ENCODE results near the gene IL1RAPL1.

Gene IL1RAPL1

DNA sequence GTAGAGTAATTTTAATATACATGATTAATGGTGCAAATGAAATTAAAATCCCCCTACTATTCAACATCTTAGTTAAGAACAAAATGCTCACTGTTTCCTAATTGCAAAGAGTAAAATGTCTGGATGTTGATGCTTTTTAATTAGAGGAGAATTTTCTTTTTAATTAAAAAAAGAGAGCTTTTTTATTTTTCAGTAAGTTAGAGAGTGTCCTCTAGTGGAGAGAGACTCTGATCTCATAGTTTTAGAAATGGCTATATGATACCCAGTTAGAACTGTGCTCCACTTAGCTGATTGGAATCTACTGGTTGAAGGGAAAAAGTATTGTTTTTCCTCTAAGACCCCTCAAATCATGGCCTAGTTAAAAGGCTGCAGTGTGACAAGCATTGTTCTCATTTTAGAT lies 1316.1 kb downstream of the IL1RAPL1 start:
- DNase-seq (ENCODE audit: low spot score): no peak

DNA sequence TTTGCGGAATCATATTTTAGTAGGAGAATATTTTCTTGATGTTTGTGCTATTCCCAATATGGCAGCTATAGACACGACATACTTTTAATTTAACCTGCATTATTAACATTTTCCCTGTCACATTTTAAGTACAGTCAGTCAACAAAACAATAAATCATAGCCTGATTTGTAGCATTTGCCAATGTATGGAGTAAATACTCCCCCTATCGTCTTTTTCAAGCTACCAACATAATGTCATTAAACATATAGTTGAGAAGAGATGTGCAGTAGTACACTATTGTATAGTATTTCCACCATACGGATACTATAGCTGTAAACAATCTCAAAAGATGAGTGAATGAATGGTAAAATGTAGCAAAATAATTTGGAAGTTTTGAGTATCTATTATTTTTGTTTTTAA lies 1324.4 kb downstream of the IL1RAPL1 start:
- DNase-seq (ENCODE audit: low spot score): no peak

DNA sequence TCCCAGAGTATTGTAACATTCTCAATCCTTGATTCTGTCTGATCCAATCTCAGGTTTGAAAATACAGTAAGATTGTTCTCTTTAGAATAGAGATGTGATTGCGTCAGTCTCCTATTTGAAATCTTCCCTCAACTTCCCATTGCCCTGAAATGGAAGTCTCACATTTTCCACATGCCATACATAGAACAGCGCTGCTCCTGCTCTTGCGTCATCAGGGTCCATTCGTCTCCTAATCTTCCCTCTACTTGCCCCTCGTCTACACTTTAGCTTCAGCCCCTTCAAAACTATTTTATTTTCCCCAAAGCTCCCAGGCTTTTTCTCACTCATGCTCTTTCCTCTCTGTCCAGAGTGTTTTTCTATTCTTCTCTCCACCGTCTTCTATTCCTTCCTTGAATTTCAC lies 1326.4 kb downstream of the IL1RAPL1 start:
- DNase-seq (ENCODE audit: low spot score): no peak

DNA sequence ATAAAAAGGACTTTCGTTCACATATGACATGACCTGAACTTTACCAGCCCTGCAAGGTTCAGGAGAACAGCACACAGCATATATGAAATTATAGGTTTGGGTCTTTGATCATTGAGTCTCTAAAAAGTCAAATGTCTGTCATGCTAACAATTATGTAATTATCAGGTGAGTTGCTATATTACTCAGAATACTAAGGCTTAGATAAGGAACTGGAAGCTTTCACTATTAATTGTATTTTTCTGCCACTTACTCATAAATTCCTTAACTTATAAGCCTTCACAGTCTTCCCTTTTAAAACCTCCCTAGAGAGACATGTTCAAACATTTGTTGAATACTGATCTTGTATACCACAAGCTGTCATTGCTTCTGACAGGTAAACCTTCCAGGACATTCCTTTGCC lies 1335.4 kb downstream of the IL1RAPL1 start:
- DNase-seq (ENCODE audit: low spot score): no peak

DNA sequence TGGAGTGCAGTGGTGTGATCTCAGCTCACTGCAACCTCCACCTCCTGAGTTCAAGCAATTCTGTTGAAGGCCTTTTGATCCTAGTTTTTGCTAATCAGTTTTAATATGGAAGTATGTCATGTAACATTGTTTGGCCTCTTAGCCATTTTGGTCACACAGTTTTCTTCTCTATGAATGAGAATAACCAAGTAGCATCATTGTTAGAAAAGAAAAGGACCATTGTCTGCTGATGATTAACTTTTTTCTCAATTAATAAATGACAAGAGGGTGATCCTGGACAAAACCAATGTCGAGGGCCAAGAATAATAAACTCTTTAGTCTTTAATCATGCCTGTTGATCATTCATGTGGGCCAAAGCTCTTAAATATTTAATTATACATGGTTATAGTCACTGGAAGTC lies 1338.8 kb downstream of the IL1RAPL1 start:
- DNase-seq (ENCODE audit: low spot score): no peak

DNA sequence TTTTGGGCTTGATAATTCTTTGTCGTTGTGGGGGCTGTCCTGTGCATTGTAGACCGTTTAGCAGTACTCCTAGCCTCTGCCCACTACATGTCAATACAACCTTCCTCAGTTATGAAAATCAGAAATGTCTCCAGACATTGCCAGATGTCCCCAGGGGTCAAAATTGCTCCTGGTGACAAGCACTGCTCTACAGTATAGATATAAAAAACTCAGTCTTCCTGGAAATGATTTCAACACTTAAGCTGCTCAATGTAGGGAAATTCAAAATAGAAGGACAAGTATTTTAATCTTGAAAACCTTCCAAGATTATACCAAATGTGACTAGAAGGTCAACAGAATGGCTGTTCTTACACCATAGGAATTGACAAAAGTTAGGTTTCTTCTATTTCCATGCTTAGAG lies 1339.4 kb downstream of the IL1RAPL1 start:
- no peak for DNase-seq (ENCODE audit: low spot score)

DNA sequence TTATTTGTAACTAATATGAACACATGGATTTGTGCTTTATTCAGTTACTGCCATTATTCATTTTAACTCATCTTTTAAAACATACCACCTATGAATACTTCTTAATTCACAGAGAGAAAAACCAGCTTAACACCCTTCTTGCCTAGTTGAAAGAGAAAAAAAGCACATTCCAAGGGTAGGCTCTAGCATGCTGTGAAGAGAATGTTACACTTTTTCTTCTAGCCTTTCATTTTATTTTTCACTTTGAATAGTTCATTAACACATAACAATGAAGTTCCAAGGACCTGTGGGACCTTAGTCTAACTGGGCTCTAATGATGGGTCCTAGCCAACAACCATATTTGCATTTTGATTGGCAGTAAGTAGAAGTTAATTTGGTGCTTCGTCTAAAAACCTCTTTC lies 1348.2 kb downstream of the IL1RAPL1 start:
- DNase-seq (ENCODE audit: low spot score): no peak

DNA sequence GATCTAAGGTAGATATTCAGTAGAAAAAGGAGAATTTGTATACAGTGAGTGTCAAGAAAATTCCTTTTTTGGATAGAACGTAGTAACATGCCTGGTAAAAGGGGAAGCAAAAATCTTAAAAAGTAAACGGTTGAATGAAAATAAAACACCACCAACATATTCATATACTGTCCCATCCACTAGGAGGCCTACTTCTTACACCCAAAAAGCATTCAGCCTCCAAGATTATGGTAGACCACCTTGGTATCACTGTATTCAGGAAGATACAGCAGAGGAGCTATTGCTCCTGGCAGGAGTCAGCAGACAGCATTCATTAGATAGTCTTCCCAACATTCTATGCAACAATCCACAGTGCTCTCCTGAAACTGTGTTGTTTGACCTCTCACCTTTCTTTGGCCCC lies 1353.5 kb downstream of the IL1RAPL1 start:
- no peak for DNase-seq (ENCODE audit: low spot score)

DNA sequence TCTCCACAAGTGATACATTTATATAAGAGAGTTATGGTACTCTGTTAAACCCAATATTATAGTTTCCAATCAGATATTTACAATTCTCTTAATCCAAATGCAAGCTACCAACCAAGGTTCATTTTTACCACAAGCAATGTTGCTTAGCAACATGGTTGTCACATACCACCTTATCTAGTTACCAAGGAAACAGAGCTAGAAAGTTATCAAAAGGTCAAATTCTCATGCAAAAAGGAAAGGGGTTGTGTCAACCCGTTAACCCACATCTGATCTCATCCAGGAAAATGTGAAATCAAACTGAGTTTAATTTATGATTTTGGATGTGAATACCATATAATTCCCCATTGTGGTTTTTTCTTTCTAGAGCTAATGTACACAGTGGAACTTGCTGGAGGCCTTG lies 1354.0 kb downstream of the IL1RAPL1 start:
- no peak for DNase-seq (ENCODE audit: low spot score)

DNA sequence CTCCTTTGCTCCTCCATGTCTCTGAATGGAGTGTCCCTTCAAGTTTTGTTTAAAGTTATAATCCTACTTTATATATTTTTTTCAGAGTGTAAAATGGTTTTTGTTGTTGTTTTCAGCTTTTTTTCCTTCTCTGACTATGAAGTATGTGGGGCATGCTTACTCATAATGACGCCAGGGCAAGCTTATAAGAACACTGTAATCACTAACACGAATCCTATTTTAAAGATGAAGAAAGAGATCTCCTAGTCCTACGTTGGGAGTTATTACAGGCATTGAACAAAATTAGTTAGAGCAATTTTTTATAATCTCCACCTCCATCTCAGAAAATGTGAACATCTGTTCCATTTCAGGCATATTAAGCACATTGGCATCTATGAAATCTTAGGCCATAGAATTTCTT lies 1360.0 kb downstream of the IL1RAPL1 start:
- no peak for DNase-seq (ENCODE audit: low spot score)

DNA sequence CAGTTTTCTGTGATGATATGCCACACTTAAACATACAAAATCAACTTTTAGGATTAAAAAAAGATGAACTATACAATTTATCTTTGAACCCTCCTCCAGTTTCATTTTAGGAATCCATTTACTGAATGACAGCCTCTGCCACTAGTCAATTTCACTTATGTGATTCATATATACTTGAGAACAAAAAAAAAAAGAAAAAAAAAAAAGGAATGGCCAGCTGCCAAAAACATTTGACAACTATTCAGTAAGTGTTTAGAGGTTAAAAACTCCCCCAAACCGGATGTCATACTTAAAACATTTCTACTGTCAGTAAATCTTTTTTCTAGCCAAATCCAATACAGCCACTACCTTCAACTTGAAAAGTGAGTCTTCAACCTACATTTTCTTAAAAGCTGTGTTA lies 1361.4 kb downstream of the IL1RAPL1 start:
- DNase-seq (ENCODE audit: low spot score): no peak

DNA sequence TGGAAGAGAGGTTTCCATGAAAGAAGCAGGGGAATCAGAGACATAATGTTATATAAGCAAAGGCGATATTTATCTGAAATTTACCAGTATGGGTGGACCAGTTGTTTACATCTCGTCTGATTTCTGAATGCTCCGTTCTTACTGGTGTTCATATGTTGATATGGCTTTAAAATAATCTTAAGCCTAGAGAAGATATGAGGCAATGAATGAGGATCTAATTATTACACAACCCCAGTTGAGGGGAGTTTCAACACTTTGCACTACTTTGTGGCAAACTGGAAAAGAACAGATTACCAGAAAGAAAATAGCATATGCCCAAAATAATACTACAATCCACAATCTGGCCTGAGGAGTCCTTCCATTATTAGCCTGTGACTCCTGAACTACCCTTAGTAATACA lies 1364.8 kb downstream of the IL1RAPL1 start:
- DNase-seq (ENCODE audit: low spot score): no peak

DNA sequence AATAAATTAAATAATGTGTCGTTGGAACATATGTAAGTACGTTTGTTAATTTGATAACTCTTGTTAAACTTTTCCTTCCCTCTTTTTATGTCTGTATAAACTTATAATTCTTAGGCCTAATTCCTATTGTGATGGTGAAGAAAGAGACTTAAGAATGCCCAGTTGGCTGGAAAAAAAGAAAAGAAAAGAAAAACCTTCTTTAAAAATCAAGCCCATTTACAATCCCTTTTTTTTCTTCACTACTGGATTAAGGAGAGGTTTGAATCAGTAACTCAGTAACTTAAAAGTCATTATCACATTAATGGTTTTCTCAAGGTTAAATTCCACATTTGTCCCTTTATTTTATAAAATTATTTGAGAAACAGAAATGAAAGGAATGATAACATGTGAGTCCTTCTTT lies 1374.8 kb downstream of the IL1RAPL1 start:
- DNase-seq (ENCODE audit: low spot score): no peak

DNA sequence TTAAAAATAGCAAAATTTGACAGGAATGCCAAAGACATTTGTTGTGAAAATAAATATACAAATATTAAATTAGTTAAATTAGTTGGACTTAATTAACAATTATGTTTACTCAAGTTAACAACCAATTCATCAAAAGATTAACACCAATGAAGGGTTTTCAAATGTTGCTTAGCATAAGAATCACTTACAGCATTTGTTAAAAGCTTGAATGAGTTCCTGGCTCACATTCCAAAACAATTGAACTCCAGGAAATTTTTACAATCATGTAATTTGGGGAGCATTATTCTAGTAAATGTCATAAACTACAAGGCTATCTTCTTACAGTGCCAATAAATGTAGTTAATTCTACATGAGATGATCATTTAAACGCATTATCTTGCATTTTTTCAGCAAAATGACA lies 1378.4 kb downstream of the IL1RAPL1 start:
- no peak for DNase-seq (ENCODE audit: low spot score)

DNA sequence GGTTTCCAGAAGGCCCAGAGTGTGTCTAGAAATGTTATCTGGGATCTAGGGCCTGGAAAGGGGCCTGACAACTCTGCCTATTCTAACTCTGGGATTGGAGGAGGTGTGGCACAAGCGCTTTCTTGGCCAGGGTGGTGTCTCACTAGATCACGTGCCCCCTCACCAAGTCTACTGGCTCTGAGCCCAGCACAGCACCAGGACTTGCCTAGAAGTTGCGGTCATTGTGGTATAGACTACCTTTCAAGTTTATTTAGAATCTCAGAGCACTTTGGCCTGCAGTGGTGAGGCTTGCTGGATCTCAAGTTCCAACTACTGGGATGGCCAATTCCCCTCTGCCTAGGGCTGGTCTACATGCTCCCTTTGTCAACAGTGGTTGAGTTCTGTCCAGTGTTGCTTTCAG lies 1404.8 kb downstream of the IL1RAPL1 start:
- DNase-seq (ENCODE audit: low spot score): no peak

DNA sequence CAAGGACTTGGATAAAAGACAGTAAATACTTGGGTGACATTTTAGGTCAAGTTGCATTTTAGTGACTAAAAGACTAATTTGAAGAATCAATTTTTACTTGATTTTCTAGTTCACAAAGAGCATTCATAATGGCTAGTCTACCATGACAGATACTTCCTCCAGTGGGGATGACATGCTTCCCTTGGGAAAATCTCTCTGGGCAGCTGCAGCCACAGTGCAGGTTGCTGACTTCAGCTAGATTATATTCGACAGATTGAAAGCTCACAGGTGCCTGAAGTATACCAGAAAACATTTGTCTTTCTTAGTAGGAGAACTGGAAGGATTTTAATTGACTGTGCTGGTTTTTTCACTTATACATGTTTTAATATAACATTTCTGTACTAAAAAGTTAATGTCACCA lies 1418.6 kb downstream of the IL1RAPL1 start:
- no peak for DNase-seq (ENCODE audit: low spot score)

Measured in ecto neural progenitor cell (in vitro differentiated cells).